ENCODE data around the gene CELF4.

DNA sequence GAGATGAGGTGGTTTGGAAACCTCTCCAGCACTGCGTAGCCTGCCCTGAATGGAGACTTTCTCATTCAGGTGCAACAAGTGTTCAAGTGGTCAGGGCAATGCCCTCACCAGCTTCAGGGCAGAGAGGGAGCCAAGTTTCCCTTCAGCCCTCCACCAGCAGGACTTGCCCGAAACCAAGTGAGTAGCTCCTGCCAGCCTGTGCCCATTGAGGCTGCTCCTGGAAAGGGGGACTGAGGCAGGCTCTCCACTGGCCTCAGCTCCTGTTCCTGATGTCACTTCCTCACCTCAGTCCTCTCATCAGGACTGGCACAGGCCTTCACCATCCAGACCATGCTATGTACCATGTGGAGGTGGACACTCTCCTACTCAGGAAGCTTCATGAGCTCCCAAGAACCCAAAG, 94.6 kb downstream of the CELF4 start:
- TF ChIP-seq, protein P1, sequence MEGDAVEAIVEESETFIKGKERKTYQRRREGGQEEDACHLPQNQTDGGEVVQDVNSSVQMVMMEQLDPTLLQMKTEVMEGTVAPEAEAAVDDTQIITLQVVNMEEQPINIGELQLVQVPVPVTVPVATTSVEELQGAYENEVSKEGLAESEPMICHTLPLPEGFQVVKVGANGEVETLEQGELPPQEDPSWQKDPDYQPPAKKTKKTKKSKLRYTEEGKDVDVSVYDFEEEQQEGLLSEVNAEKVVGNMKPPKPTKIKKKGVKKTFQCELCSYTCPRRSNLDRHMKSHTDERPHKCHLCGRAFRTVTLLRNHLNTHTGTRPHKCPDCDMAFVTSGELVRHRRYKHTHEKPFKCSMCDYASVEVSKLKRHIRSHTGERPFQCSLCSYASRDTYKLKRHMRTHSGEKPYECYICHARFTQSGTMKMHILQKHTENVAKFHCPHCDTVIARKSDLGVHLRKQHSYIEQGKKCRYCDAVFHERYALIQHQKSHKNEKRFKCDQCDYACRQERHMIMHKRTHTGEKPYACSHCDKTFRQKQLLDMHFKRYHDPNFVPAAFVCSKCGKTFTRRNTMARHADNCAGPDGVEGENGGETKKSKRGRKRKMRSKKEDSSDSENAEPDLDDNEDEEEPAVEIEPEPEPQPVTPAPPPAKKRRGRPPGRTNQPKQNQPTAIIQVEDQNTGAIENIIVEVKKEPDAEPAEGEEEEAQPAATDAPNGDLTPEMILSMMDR (IDR thresholded peaks at IDR 0.05), result no peak
- TF ChIP-seq POLR2AphosphoS5 (IDR thresholded peaks at IDR 0.05) (no peak), POLR2A (IDR thresholded peaks at IDR 0.05) (no peak)

Data from breast epithelium (tissue), 3 donors.